AG09309 (cell line): Measurements from ENCODE around the gene CCDC183.

ENCODE experiments used
- DNase-seq: peaks from one replicate; pipeline ENCODE4 v3.0.0-alpha.2; 2010; ENCODE audit warnings: low read depth
- H3K4me3 ChIP-seq: 2 replicates; pipeline ENCODE4 v1.5.1; 2011; ENCODE audit warnings: mild to moderate bottlenecking, low read depth, low read length, moderate library complexity; ENCODE audit not compliant: control insufficient read depth
- CTCF ChIP-seq: IDR thresholded peaks from 2 replicates; pipeline ENCODE4 v1.5.1; 2011; ENCODE audit warnings: mild to moderate bottlenecking, low read depth, low read length, inconsistent platforms; ENCODE audit not compliant: insufficient read depth, control insufficient read depth; ENCODE audit errors: missing control alignments

The CCDC183 gene

GRCh38 chr9:136845465-136846260 lies 49.5 kb downstream of the CCDC183 start:
- TF ChIP-seq CTCF: no peak
- DNase-seq: no peak
- no peak overlapping the region for H3K4me3 ChIP-seq

GRCh38 chr9:136846376-136847087 lies 50.4 kb downstream of the CCDC183 start:
- DNase-seq: no peak
- TF ChIP-seq CTCF: no peak
- no peak overlapping the region for H3K4me3 ChIP-seq

- DNase-seq: no peak
- TF ChIP-seq CTCF: no peak
- peak overlapping the region; percentile 95 for H3K4me3 ChIP-seq
Observed at GRCh38 chr9:136847088-136847825, 51.1 kb downstream of the CCDC183 start.

- TF ChIP-seq CTCF: no peak
- H3K4me3 ChIP-seq: peak overlapping the region; percentile 95
- DNase-seq: no peak
Observed at GRCh38 chr9:136847826-136848392, 51.8 kb downstream of the CCDC183 start.

DNA sequence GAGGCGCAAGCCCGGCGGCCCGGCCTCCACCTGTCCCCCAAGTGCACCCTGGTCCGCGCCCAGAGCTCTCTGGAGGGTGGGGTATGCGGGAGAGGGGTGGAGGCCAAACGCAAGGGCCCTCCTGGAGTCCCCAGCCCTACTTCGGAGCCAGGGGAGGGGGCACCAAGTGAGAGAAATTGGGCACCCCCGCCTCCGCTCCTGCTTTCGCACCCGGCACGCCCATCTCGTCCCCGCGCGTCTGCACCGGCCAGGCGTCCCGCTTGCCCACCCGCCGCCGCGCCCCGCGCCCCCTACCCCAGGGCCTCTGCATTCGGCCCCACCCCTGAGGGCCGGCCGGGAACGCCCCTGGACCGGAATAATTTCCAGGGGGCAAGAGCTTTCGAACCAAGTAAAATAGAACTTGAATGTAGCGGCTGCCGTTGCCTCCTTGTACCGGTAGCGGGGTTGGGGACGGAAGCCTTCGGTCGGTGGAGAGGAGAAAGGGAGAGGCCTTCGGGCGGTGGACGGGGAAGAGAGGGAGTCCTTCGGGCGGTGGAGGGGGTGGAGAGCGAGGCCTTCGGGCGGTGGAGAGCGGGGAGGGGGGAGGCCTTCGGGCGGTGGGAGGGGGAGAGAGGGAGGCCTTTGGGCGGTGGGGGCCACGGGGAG lies 52.4 kb downstream of the CCDC183 start:
- DNase-seq: no peak
- no peak for TF ChIP-seq CTCF
- peak overlapping the region; percentile 95 for H3K4me3 ChIP-seq
